ENCODE measurements around the gene NAALAD2. TPM values are rescaled to one million over a fixed set of nuclear protein-coding genes. Genes with fewer than 3 reads are reported as not detected.
"Not testable (repeated sequence)": the region's sequence is repeated elsewhere in the genome, so short reads cannot be mapped to it uniquely, and the experiment has no call there.

The NAALAD2 gene
- total RNA-seq, 1 donor from 2014 or later, result 0.40 TPM

GRCh38 chr11:90192869-90193582 lies 58.6 kb downstream of the NAALAD2 start:
- no peak for DNase-seq (ENCODE audit: low read depth, low spot score)

- no peak for DNase-seq (ENCODE audit: low read depth, low spot score)
Observed at GRCh38 chr11:90197377-90197776, 62.9 kb downstream of the NAALAD2 start.

DNA sequence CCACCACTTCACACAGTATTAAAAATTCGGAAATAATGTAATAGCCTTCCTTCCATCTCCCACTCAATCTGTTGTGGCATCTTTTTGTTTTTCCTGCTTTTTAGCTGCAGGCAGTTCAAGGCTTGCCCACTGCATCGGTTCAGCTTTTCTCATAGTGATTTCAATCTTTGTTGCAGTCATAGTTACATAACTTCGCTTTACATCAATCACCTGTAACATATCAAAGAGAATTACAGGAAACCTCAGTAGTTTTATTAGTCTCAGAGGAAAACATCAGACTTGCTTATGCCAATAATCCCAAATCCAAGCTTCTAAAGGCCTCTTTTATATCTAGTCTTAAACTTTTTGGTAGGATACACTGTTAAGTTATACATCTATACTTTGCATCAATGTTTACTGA lies 67.9 kb downstream of the NAALAD2 start:
- DNase-seq (ENCODE audit: low read depth, low spot score), result no peak

GRCh38 chr11:90204407-90204806 lies 69.9 kb downstream of the NAALAD2 start:
- DNase-seq (ENCODE audit: low read depth, low spot score), result no peak

DNA sequence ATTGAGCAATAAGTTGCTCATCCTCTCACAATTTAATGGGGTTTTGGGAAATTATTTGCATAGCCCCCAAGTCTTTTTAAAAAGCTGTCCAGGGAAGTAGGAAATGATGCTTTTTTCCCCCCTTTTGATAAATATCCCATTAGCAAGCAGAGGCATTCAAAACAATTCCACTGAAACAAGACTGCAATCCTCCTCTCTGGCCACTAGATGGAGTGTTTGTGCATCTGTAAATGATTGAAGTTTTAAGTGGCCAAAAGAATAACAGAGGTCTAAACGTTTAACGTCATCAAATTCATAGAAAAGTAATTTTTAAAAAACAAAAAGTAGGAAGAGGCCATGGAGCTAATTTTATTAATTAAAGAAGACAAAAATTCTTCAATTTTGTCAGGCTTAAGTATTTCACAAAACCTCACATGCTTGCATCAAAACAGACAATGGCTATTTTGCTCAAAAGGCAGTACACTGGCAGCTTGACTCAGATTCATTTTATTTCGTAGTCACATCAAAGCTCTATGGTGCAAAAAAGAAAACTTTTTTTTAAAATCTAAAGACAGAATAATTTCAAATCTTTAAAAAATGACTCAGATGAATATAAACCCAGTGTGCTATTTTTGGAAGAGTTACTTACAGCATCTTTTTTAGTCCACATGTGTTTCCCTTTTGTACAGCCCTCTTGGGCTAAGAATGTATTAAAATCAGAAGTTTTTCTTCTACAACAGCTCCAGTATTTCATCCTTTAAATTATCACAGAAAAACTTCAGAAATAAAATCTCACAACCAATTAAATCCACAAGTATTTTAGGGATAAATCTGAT lies 70.6 kb downstream of the NAALAD2 start:
- no peak for DNase-seq (ENCODE audit: low read depth, low spot score)

DNA sequence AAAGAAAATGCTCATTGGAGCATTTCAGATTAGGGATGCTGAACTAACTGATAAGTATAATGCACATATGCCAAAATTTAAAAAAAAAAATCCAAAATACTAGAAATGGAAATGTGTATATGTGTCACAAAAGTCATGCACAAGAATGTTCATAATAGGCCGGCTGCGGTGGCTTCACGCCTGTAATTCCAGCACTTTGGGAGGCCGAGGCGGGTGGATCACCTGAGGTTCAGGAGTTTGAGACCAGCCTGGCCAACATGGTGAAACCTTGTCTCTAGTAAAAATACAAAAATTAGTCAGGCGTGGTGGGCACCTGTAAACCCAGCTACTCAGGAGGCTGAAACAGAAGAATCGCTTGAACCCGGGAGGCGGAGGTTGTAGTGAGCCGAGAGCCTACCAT lies 73.5 kb downstream of the NAALAD2 start:
- not testable (repeated sequence) for DNase-seq (ENCODE audit: low read depth, low spot score)

- no peak for DNase-seq (ENCODE audit: low read depth, low spot score)
Observed at GRCh38 chr11:90208857-90209256, 74.4 kb downstream of the NAALAD2 start.

DNA sequence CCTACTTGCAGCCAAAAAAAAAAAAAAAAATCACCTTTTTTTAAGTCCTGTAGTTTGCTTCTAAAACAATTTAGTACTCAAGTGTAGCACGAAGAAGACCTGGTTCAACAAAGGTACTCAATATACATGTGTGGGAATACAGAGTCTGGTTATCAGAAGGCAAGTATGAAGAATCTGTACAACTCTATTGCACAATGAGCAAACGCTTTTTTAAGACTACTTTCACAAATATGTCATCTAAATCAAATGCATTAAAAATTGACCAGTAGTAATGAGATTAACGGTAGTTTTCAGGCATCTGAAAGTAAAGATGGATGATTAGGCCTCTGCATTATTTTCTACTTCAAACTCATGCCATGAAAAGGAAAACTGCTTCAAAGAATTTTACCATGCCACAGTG lies 78.9 kb downstream of the NAALAD2 start:
- DNase-seq (ENCODE audit: low read depth, low spot score), result no peak

DNA sequence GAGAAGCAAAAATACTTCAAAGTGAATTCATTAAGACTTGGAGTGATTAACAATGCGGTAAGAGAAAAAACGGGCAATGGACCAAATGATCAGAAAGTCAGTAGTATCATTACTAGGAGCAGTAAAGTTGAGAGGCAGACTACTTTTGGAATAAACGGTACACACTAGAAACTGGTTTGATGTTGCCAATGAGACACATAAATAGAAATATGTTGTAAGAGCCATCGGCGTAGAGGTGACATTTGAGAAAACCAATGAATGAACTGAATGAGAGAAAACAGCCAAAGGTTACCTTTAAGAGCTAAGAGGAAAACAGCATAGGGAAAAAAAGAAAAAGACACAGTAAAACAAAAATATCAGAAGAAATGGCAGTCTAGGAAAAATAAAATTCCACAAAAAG lies 82.1 kb downstream of the NAALAD2 start:
- no peak for DNase-seq (ENCODE audit: low read depth, low spot score)

- DNase-seq (ENCODE audit: low read depth, low spot score), result no peak
Observed at GRCh38 chr11:90218606-90219005, 84.1 kb downstream of the NAALAD2 start.

GRCh38 chr11:90219438-90219837 lies 85.0 kb downstream of the NAALAD2 start:
- no peak for DNase-seq (ENCODE audit: low read depth, low spot score)

DNA sequence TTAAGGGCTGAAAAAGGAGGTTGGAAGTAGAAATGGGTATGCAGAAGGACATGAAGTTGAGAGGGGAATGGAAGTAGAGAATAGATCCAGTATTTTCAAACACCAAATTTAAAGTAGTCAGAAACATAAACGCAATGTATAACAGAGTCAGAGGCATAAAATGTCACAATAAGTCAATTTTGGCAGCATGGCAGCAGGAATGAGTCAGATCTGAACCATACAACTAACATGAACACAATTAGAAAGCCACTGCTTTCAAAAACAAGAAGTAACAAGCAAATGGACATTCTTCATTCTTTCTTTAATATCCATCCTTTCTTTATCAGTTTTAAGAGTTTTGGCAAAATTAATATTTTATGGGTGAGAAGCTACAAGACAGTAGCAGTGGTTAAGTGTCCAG lies 85.9 kb downstream of the NAALAD2 start:
- no peak for DNase-seq (ENCODE audit: low read depth, low spot score)

DNA sequence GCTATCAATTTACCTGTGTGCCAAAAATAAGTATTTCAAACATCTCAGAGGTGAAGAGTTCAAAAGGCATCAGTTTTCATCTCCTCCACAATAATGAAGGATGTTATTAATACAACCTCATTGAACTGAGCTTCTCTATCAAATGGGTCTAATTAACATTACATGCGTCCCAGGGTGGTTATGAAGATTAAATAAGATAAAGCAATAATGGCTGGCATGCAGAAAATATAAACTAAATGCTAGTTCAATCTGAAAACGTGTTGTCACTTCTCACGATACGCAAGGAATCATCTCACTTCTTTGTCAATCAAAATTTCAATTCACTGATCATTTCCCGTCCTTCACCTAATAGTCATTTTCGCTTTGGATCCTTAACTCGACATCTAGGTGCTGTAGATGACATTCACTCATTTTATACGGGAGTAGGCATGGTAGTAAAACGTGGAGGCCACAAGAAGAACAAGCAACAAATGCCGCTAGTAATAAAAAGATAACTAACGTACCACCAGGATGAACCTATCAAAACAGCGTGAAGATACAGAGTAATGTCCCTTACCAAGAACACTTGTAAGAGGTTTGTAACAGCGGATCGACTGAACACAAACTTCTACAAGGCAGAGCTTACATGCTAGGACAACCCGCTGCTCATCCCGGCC lies 87.5 kb downstream of the NAALAD2 start:
- no peak for DNase-seq (ENCODE audit: low read depth, low spot score)

DNA sequence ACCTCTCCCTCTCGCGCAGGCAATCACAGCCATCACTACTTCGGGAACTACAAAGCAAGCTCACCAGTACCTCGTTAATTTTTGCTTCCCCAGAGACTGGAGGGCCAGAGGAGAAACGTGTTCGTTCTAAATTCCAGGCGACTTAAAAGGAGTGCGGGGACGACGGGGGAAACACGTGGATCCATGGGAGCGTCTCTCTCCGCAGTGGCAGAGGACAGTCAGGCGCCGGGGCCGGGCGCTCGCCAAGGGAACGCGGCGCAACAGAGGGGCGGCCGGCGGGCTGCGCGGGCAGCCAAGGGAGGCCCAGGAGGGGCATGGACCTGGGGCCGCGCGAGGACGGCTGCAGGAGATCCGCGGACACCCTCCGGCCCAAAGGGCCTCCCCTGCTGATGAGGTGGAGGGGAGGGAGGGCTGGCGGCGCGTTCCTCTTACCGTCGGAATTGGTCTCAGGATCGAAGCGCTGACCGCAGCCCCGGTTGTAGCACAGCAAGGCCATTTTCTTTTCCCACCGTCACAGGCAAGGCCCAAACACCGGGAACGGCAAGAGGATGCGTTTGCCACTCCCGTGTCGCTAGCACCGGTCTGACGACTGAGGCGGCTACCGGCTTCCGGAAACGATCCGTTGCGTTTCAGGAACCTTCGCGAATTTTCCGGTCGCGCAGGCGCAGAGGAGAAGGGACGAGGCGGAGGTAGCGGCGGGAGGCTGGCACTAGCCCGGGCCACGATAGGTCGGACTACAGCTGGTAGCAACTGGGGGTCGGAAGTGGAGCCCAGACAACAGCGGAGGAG lies 88.2 kb downstream of the NAALAD2 start, which contains the start of gene CHORDC1:
Gene CHORDC1 (minus strand): TSS at position 591 of the 789 bp plus-strand sequence. CDS start 95 bp downstream, at position 496.
- DNase-seq (ENCODE audit: low read depth, low spot score), result peak; percentile 22

DNA sequence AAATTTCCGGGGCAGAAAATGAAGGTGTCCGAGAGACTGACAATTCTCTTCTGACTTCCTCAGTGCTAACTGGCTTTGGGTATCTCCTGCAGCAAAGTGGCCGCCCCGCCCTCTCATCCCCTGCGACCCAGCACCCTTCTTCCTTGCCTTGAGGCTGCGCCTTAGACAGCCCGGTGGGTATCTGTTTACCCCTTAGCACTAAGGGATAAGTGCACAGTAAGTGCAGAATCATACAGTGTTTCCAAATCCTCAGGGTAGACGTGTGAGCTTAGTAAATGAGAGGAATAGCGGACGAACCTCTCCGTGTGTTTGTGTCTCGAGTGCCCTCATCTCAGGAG lies 88.8 kb downstream of the NAALAD2 start:
- no peak for DNase-seq (ENCODE audit: low read depth, low spot score)

DNA sequence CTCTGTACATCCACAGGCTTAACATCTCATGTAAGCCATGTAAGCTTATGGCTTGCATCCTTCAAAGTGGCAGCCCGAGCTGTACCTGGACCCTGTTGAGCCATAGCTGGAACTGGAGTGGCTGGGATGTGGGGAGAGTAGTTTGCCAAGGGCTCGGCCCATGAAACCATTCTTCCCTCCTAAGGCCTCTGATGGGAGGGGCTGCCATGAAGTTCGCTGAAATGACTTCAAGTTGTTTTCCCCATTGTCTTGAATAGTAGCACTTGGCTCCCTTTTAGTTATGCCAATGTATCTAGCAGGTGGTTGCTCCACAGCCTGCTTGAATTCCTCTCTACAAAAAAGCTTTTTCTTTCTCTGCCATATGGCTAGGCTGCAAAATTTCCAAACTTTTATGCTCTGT lies 93.6 kb downstream of the NAALAD2 start:
- no peak for DNase-seq (ENCODE audit: low read depth, low spot score)

- no peak for DNase-seq (ENCODE audit: low read depth, low spot score)
Observed at GRCh38 chr11:90229791-90230190, 95.3 kb downstream of the NAALAD2 start.

- DNase-seq (ENCODE audit: low read depth, low spot score), result no peak
Observed at GRCh38 chr11:90234977-90235376, 100.5 kb downstream of the NAALAD2 start.

GRCh38 chr11:90235526-90235925 lies 101.1 kb downstream of the NAALAD2 start:
- DNase-seq (ENCODE audit: low read depth, low spot score), result no peak

DNA sequence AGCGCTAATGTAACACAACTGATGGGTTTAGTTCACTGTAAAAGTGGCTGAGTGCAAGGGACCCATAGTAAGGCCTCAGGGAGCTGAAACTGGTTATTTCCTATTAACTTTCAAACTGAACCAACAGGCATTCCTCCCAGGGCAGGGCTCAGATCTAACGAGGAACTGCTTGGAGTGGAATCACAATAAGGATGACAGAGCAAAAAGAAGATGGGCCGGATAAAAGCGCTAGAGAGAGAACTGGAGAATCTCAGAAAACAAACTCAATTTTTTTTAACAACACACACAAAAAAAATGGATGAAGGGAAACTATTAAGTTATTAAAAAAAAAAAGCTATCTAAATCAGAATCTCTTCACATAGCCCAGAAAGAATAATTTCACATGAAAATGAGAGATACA lies 102.5 kb downstream of the NAALAD2 start:
- DNase-seq (ENCODE audit: low read depth, low spot score), result no peak

GRCh38 chr11:90239967-90240636 lies 105.6 kb downstream of the NAALAD2 start:
- DNase-seq (ENCODE audit: low read depth, low spot score), result not testable (repeated sequence)

Measured in pulmonary artery endothelial cell (primary cell).